PC-3 (cell line): ENCODE results near the gene GDF11. TPM values are rescaled to one million over a fixed set of nuclear protein-coding genes. Genes with fewer than 3 reads are reported as not detected.

Experiments used
- ATAC-seq: fragments of 200-7000 bp; cut with Tn5 transposase; 2 replicates; pipeline ENCODE4 v1.9.1; 2020; ENCODE audit warnings: mild to moderate bottlenecking, moderate library complexity
- BruUV-seq: library from RNA; stranded (reverse); fragments of 400-500 nt; replicated peaks from 2 replicates; lab custom pipeline; 2021; lab: Mats Ljungman, UMichigan
- CTCF ChIA-PET: fragments of 300-600 bp; sonication (Branson Sonifier 250); formaldehyde crosslinking; loops from one replicate; lab custom pipeline; 2022; ENCODE audit warnings: antibody characterized with exemption; lab: Charles Lee
- POLR2A ChIA-PET: fragments of 300-600 bp; sonication (Branson Sonifier 250); formaldehyde crosslinking; loops from one replicate; lab custom pipeline; 2022; ENCODE audit warnings: antibody characterized with exemption; ENCODE audit not compliant: unreplicated experiment; lab: Charles Lee
- DNase-seq: peaks from one replicate; pipeline ENCODE4 v3.0.0-alpha.2; 2015
- H2AFZ ChIP-seq: fragments of 300-600 bp; sonication (generic); 2 replicates; pipeline ENCODE4 v1.6.0; 2016; ENCODE audit warnings: antibody characterized with exemption, low read length
- H3F3A ChIP-seq: fragments of 300-600 bp; sonication (generic); one replicate; pipeline ENCODE4 v1.6.0; 2017; ENCODE audit warnings: antibody characterized with exemption, low read length, control low read depth, mild to moderate bottlenecking; ENCODE audit not compliant: unreplicated experiment
- H3K27ac ChIP-seq: fragments of 300-600 bp; sonication (generic); 2 replicates; pipeline ENCODE4 v1.5.1; 2016; ENCODE audit warnings: mild to moderate bottlenecking, low read length
- H3K27me3 ChIP-seq: fragments of 300-600 bp; sonication (generic); 2 replicates; pipeline ENCODE4 v1.6.1; 2016; ENCODE audit warnings: low read length, mixed read lengths
- H3K36me3 ChIP-seq: fragments of 300-600 bp; sonication (generic); 2 replicates; pipeline ENCODE4 v1.6.1; 2016; ENCODE audit warnings: low read depth, mixed run types, low read length, mixed read lengths
- H3K4me1 ChIP-seq: fragments of 300-600 bp; sonication (generic); 2 replicates; pipeline ENCODE4 v1.5.1; 2016; ENCODE audit warnings: low read length; ENCODE audit not compliant: insufficient read depth
- H3K4me2 ChIP-seq: fragments of 300-600 bp; sonication (generic); 2 replicates; pipeline ENCODE4 v1.6.0; 2016; ENCODE audit warnings: low read length
- H3K4me3 ChIP-seq: fragments of 300-600 bp; sonication (generic); 2 replicates; pipeline ENCODE4 v1.5.1; 2016; ENCODE audit warnings: mild to moderate bottlenecking, low read length, mixed read lengths
- H3K79me2 ChIP-seq: fragments of 300-600 bp; sonication (generic); 2 replicates; pipeline ENCODE4 v1.6.1; 2017; ENCODE audit warnings: low read length, mixed read lengths
- H3K9ac ChIP-seq: fragments of 300-600 bp; sonication (generic); 2 replicates; pipeline ENCODE4 v1.6.0; 2016; ENCODE audit warnings: mild to moderate bottlenecking, low read length
- H3K9me2 ChIP-seq: fragments of 300-600 bp; sonication (generic); replicated peaks from 2 replicates; pipeline ENCODE4 v1.6.1; 2016; ENCODE audit warnings: mixed run types, low read length, mixed read lengths
- H3K9me3 ChIP-seq: fragments of 300-600 bp; sonication (generic); 2 replicates; pipeline ENCODE4 v1.6.1; 2016; ENCODE audit warnings: low read length, mixed read lengths
- H4K20me1 ChIP-seq: fragments of 300-600 bp; sonication (generic); 2 replicates; pipeline ENCODE4 v1.6.1; 2016; ENCODE audit warnings: low read length, mixed read lengths
- EZH2 ChIP-seq: fragments of 300-600 bp; sonication (generic); IDR thresholded peaks from one replicate; pipeline ENCODE4 v1.6.1; 2017; ENCODE audit warnings: antibody characterized with exemption, mild to moderate bottlenecking, low read length; ENCODE audit not compliant: unreplicated experiment
- EZH2phosphoT487 ChIP-seq: fragments of 300-600 bp; sonication (generic); IDR thresholded peaks from 2 replicates; pipeline ENCODE4 v1.6.1; 2018; ENCODE audit warnings: mild to moderate bottlenecking, antibody characterized with exemption, low read length, borderline replicate concordance
- intact Hi-C: fragments of 100-400 bp; cut with micrococcal nuclease; formaldehyde crosslinking; loops from 2 replicates; pipeline ENCODE4 v1.9.0; 2023
- total RNA-seq: library from RNA; depleted of rRNA; stranded (reverse); fragments of >200 nt; gene quantifications from 2 replicates; pipeline ENCODE4 v1.2.3, GENCODE V29; 2014
- TF ChIP-seq, protein P1 (sequence below): fragments of 300-600 bp; sonication (generic); conservative IDR thresholded peaks from 2 replicates; pipeline ENCODE4 v1.5.1; 2017; ENCODE audit warnings: antibody characterized with exemption, low read depth, mild to moderate bottlenecking, low read length

GDF11 gene
- total RNA-seq, 1 experiment from 2014 or later: 7.1 TPM

DNA sequence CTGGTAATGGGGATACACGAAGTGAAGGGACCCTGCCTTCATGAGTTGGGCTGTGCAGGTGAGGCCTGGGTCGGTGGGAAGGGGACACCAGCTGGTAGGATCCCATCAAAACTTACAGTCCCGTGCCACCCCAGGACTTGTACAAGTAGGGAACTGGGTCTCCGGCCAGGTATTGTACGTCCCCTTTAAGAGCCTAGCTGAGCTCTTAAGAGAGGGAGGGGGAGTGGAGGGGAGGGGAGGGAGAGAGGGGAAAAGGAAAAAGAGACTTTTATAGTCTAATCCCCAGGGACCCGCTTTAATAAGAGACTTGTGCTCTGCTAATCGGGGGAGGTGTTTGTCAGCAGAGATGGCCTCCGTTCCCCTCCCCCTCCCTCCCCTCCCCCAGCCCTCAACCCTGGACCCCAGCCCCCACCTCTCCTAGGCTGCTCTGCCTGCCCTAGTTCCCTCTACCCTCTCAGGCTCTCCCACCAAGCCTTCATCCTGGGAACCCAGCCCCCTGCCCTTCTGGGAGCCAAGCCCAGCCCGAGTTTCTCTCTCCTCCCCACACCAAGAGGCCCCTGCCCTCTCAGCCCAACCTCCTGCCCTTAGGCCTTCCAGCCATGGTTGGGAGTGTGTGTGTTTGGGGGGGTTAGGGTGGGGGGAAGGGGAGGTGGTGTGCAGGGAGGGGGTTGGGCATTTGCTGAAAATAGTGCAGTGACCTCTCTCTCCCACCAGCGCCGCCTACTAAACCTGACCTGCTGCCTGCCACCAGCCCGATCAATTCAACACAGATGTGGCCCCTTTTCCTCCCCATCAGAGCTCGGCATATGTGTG is 2.6 kb downstream of the GDF11 start:
- H3K4me1 ChIP-seq: peaks cover 13% of the 10 kb centered on the region; the same call in 1 of the 2 replicates
- no peak for DNase-seq
- POLR2A ChIA-PET: interaction anchor here (0.6 kb wide), 1 partner anchor 32 kb away, joined by 12 read pairs; no protein-coding TSS in a partner anchor
- no peak overlapping the region for H3K4me3 ChIP-seq
- no peak overlapping the region for H3K9ac ChIP-seq
- CTCF ChIA-PET: no interaction called here
- intact Hi-C loops: no loop called here
- H3K9me2 ChIP-seq: no peaks in the 10 kb centered on the region
- H3K27me3 ChIP-seq: no peaks in the 10 kb centered on the region
- no peaks in the 10 kb centered on the region for H3K79me2 ChIP-seq
- BruUV-seq: no TSS peak
- H3K4me2 ChIP-seq: no peak overlapping the region
- no peaks in the 10 kb centered on the region for H4K20me1 ChIP-seq
- no peak for TF ChIP-seq EZH2phosphoT487
- TF ChIP-seq, protein P1, sequence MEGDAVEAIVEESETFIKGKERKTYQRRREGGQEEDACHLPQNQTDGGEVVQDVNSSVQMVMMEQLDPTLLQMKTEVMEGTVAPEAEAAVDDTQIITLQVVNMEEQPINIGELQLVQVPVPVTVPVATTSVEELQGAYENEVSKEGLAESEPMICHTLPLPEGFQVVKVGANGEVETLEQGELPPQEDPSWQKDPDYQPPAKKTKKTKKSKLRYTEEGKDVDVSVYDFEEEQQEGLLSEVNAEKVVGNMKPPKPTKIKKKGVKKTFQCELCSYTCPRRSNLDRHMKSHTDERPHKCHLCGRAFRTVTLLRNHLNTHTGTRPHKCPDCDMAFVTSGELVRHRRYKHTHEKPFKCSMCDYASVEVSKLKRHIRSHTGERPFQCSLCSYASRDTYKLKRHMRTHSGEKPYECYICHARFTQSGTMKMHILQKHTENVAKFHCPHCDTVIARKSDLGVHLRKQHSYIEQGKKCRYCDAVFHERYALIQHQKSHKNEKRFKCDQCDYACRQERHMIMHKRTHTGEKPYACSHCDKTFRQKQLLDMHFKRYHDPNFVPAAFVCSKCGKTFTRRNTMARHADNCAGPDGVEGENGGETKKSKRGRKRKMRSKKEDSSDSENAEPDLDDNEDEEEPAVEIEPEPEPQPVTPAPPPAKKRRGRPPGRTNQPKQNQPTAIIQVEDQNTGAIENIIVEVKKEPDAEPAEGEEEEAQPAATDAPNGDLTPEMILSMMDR: no peak
- TF ChIP-seq EZH2: no peak
- H3K27ac ChIP-seq: no peak overlapping the region
- H3F3A ChIP-seq: no peaks in the 10 kb centered on the region
- ATAC-seq: no peak
- no peak overlapping the region for H2AFZ ChIP-seq
- no peaks in the 10 kb centered on the region for H3K36me3 ChIP-seq
- no peaks in the 10 kb centered on the region for H3K9me3 ChIP-seq

DNA sequence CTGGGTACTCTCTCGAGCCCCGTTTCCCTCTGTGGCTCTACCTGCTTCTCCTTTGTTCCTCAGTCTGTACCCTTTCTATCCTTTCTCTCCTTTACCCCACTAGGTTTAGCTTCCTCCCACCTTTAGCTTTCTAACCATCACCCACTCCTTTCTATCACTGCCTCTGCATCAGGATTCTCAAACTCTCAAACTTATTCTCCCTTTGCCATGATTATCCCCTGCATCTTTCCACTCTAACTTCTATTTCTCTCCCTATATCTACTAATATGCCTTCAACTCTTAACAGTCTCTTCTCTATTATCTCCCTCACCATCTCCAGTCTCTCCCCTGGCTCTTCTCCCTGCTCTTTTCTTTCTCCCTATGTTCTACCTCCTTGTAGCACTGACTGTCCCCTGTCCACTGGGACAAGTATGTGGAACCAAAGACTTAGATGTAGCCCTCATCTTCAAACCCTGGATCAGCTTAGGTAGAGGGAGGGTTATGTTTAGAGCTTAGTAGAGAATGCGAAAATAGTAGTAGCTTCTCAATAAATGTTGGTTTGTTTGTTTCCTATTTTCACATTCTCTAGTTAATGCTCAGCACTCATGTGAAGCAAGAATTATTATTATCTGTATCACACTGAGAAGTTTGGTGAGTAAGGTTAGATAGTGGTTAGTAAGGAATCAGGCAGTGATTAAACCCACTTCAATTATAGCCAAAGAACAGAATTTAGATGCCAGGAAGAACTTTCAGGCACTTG is 3.4 kb downstream of the GDF11 start:
- H3K9ac ChIP-seq: no peak overlapping the region
- H3K36me3 ChIP-seq: peaks cover 6% of the 10 kb centered on the region; the same call in 1 of the 2 replicates
- POLR2A ChIA-PET: no interaction called here
- no peak overlapping the region for H3K4me3 ChIP-seq
- no peak for TF ChIP-seq EZH2phosphoT487
- no peak for TF ChIP-seq EZH2
- TF ChIP-seq, protein P1: no peak
- no peak for ATAC-seq
- no TSS peak for BruUV-seq
- no peak overlapping the region for H3K27ac ChIP-seq
- CTCF ChIA-PET: no interaction called here
- no peaks in the 10 kb centered on the region for H3K9me3 ChIP-seq
- H3K79me2 ChIP-seq: no peaks in the 10 kb centered on the region
- H3K27me3 ChIP-seq: no peaks in the 10 kb centered on the region
- intact Hi-C loops: no loop called here
- no peak for DNase-seq
- peaks cover 13% of the 10 kb centered on the region; the same call in 1 of the 2 replicates for H3K4me1 ChIP-seq
- H3F3A ChIP-seq: no peaks in the 10 kb centered on the region
- no peak overlapping the region for H3K4me2 ChIP-seq
- no peaks in the 10 kb centered on the region for H4K20me1 ChIP-seq
- no peak overlapping the region for H2AFZ ChIP-seq
- no peaks in the 10 kb centered on the region for H3K9me2 ChIP-seq
